ENCODE measurements around the gene ELMOD1.

The ELMOD1 gene

GRCh38 chr11:107699371-107700285 is 108.7 kb downstream of the ELMOD1 start:
- H3K9ac ChIP-seq = no peak overlapping the region
- no peak overlapping the region for H3K27ac ChIP-seq
- H3K4me2 ChIP-seq = no peak overlapping the region
- no peaks in the 10 kb centered on the region for H3K27me3 ChIP-seq
- no peaks in the 10 kb centered on the region for H3K9me3 ChIP-seq
- H4K20me1 ChIP-seq = no peaks in the 10 kb centered on the region
- H3K36me3 ChIP-seq = no peaks in the 10 kb centered on the region
- no peak for TF ChIP-seq Cebpa-rat (IDR thresholded peaks at IDR 0.05)
- no peak overlapping the region for H3K4me3 ChIP-seq
- no peaks in the 10 kb centered on the region for H3K4me1 ChIP-seq

DNA sequence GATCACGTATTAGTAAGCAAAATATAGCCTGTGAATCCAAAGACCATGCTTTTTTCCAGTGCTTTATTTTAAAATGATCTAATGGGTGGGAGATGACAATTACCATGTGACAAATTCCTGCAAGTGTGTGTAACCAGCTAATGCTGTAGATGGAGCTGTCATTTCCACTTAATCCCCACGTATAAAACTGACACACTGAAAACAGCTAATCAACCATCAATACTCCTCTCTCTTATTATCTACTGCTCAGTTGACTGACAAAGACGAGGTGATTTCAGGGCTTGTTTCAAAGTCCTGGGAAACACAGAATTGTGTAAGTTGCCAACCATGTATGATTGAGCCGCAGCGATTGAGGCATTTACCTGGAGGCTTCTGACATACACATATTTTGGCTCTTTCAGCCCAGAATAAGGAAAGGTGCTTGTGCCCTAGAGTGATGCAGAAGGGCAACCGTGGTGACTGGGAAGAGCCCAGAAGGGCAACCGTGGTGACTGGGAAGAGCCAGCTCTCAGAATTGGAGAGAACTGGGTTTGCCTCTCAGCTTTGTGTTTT is 111.2 kb downstream of the ELMOD1 start:
- H3K4me3 ChIP-seq = no peak overlapping the region
- H3K27ac ChIP-seq = no peak overlapping the region
- no peaks in the 10 kb centered on the region for H3K4me1 ChIP-seq
- H3K9me3 ChIP-seq = no peaks in the 10 kb centered on the region
- H3K36me3 ChIP-seq = no peaks in the 10 kb centered on the region
- H3K9ac ChIP-seq = no peak overlapping the region
- TF ChIP-seq Cebpa-rat (IDR thresholded peaks at IDR 0.05) = no peak
- no peaks in the 10 kb centered on the region for H4K20me1 ChIP-seq
- H3K27me3 ChIP-seq = no peaks in the 10 kb centered on the region
- H3K4me2 ChIP-seq = no peak overlapping the region

- Histone ChIP-seq H3K4me3 (no peak overlapping the region), H3K9me3 (no peaks in the 10 kb centered on the region), H3K27ac (no peak overlapping the region), H3K4me2 (no peak overlapping the region), H4K20me1 (no peaks in the 10 kb centered on the region), H3K4me1 (no peaks in the 10 kb centered on the region), H3K27me3 (no peaks in the 10 kb centered on the region), H3K9ac (no peak overlapping the region), H3K36me3 (no peaks in the 10 kb centered on the region)
- TF ChIP-seq Cebpa-rat (IDR thresholded peaks at IDR 0.05) = no peak
Measured at GRCh38 chr11:107702723-107703122, 111.8 kb downstream of the ELMOD1 start.

DNA sequence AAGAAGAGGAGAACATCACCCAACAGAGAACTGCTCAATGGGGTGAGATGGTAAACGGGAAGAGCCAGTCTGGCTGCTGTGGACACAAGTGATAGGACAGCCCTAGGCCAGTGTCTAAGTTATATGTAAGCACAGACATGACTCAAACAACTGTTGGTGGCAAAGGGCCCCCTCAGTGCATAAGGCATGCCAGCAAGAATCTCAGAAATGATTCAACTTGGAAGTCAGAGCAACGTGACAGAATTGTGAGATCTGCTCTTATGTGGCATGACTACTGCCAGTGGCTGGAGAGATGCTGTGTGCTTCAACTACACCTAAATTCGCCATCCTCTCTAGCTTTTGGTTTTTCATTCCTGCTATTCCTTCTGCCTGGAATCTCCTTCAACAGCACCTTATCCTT is 113.5 kb downstream of the ELMOD1 start:
- Histone ChIP-seq H3K9me3 (no peaks in the 10 kb centered on the region), H3K4me3 (no peak overlapping the region), H3K27ac (no peak overlapping the region), H3K36me3 (no peaks in the 10 kb centered on the region), H3K4me2 (no peak overlapping the region), H3K9ac (no peak overlapping the region), H4K20me1 (no peaks in the 10 kb centered on the region), H3K27me3 (no peaks in the 10 kb centered on the region), H3K4me1 (no peaks in the 10 kb centered on the region)
- TF ChIP-seq Cebpa-rat (IDR thresholded peaks at IDR 0.05) = no peak

GRCh38 chr11:107705027-107705426 is 114.1 kb downstream of the ELMOD1 start:
- Histone ChIP-seq H3K9ac (no peak overlapping the region), H3K4me2 (no peak overlapping the region), H3K36me3 (no peaks in the 10 kb centered on the region), H3K9me3 (no peaks in the 10 kb centered on the region), H3K4me3 (no peak overlapping the region), H4K20me1 (no peaks in the 10 kb centered on the region), H3K4me1 (no peaks in the 10 kb centered on the region), H3K27me3 (no peaks in the 10 kb centered on the region), H3K27ac (no peak overlapping the region)
- no peak for TF ChIP-seq Cebpa-rat (IDR thresholded peaks at IDR 0.05)

DNA sequence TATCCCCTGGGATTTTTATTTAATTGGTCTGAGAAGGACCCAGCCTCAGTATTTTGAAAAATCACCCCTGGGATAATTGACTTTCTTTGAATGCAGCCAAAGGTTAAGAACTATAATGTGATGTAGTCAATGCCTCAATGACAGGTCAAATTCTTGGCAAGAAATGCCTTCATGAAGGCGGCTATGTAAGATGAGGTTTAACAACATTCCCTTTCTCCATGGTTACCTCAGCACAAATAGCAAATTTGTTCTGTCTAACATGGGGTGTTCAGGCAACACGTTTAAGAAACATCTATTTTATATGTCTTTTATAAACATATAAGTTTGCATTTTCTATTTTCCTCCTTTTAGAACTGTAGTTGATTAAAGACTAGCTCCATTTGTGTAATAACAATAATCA is 115.6 kb downstream of the ELMOD1 start:
- no peak overlapping the region for H3K27ac ChIP-seq
- H3K4me2 ChIP-seq = no peak overlapping the region
- no peaks in the 10 kb centered on the region for H4K20me1 ChIP-seq
- no peaks in the 10 kb centered on the region for H3K36me3 ChIP-seq
- no peak for TF ChIP-seq Cebpa-rat (IDR thresholded peaks at IDR 0.05)
- no peaks in the 10 kb centered on the region for H3K9me3 ChIP-seq
- no peak overlapping the region for H3K4me3 ChIP-seq
- no peak overlapping the region for H3K9ac ChIP-seq
- H3K4me1 ChIP-seq = no peaks in the 10 kb centered on the region
- no peaks in the 10 kb centered on the region for H3K27me3 ChIP-seq

GRCh38 chr11:107707215-107707671 is 116.3 kb downstream of the ELMOD1 start:
- H3K27me3 ChIP-seq = no peaks in the 10 kb centered on the region
- H3K9ac ChIP-seq = no peak overlapping the region
- H3K4me3 ChIP-seq = no peak overlapping the region
- H3K4me1 ChIP-seq = no peaks in the 10 kb centered on the region
- H4K20me1 ChIP-seq = no peaks in the 10 kb centered on the region
- no peak for TF ChIP-seq Cebpa-rat (IDR thresholded peaks at IDR 0.05)
- no peak overlapping the region for H3K4me2 ChIP-seq
- no peak overlapping the region for H3K27ac ChIP-seq
- H3K9me3 ChIP-seq = no peaks in the 10 kb centered on the region
- H3K36me3 ChIP-seq = no peaks in the 10 kb centered on the region

GRCh38 chr11:107707807-107708206 is 116.9 kb downstream of the ELMOD1 start:
- Histone ChIP-seq H3K4me3 (no peak overlapping the region), H3K4me1 (no peaks in the 10 kb centered on the region), H3K4me2 (no peak overlapping the region), H3K9me3 (no peaks in the 10 kb centered on the region), H3K27me3 (no peaks in the 10 kb centered on the region), H3K36me3 (no peaks in the 10 kb centered on the region), H4K20me1 (no peaks in the 10 kb centered on the region), H3K9ac (no peak overlapping the region), H3K27ac (no peak overlapping the region)
- TF ChIP-seq Cebpa-rat (IDR thresholded peaks at IDR 0.05) = no peak

- no peak overlapping the region for H3K9ac ChIP-seq
- TF ChIP-seq Cebpa-rat (IDR thresholded peaks at IDR 0.05) = no peak
- no peaks in the 10 kb centered on the region for H3K9me3 ChIP-seq
- H3K4me2 ChIP-seq = no peak overlapping the region
- no peaks in the 10 kb centered on the region for H3K36me3 ChIP-seq
- H3K27ac ChIP-seq = no peak overlapping the region
- no peaks in the 10 kb centered on the region for H3K27me3 ChIP-seq
- H3K4me3 ChIP-seq = no peak overlapping the region
- H3K4me1 ChIP-seq = no peaks in the 10 kb centered on the region
- no peaks in the 10 kb centered on the region for H4K20me1 ChIP-seq
Measured at GRCh38 chr11:107708792-107709191, 117.8 kb downstream of the ELMOD1 start.

GRCh38 chr11:107710301-107710700 is 119.4 kb downstream of the ELMOD1 start:
- no peak for TF ChIP-seq Cebpa-rat (IDR thresholded peaks at IDR 0.05)

More at GRCh38 chr11:107710301-107710700, 119.4 kb downstream of the ELMOD1 start:
- no peak overlapping the region for H3K9ac ChIP-seq
- H3K4me2 ChIP-seq = no peak overlapping the region
- H4K20me1 ChIP-seq = no peaks in the 10 kb centered on the region
- no peaks in the 10 kb centered on the region for H3K4me1 ChIP-seq
- H3K27ac ChIP-seq = no peak overlapping the region
- no peaks in the 10 kb centered on the region for H3K9me3 ChIP-seq
- no peaks in the 10 kb centered on the region for H3K27me3 ChIP-seq
- H3K4me3 ChIP-seq = no peak overlapping the region
- H3K36me3 ChIP-seq = no peaks in the 10 kb centered on the region

Data from BLaER1 (cell line).